GM23248 (cell line): ENCODE measurements around the gene RERE.

ENCODE experiments used
- EZH2 ChIP-seq: fragments of 200-600 bp; sonication (generic); IDR thresholded peaks from 2 replicates; pipeline ENCODE4 v1.6.1; 2018; ENCODE audit warnings: antibody characterized with exemption, mild to moderate bottlenecking; ENCODE audit not compliant: insufficient read depth, poor library complexity, severe bottlenecking
- EZH2phosphoT487 ChIP-seq: fragments of 200-600 bp; sonication (generic); IDR thresholded peaks from 2 replicates; pipeline ENCODE4 v1.6.1; 2018; ENCODE audit warnings: antibody characterized with exemption, moderate library complexity, mild to moderate bottlenecking, low read depth; ENCODE audit not compliant: insufficient read depth

DNA sequence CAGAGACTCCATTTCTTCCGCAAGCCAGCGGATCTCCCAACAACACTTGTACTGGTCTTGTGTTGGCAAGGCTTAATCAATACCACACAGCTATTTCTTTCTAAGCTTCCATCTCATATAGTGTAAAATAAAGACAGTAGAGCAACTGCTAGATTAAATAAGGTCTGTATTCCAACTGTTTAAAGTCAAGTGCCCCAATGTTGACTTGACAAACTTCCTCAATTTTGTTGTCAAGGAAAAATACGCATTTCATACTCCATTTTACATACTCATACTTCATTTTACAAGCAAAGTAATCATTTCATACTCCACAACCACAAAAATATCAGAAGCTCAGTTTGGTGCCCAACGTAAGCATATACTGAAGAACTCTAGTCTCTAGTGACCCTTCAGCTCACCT is 143.0 kb downstream of the RERE start:
- TF ChIP-seq EZH2 (no peak), EZH2phosphoT487 (no peak)
